ENCODE measurements around the gene PRDX4.

DNA sequence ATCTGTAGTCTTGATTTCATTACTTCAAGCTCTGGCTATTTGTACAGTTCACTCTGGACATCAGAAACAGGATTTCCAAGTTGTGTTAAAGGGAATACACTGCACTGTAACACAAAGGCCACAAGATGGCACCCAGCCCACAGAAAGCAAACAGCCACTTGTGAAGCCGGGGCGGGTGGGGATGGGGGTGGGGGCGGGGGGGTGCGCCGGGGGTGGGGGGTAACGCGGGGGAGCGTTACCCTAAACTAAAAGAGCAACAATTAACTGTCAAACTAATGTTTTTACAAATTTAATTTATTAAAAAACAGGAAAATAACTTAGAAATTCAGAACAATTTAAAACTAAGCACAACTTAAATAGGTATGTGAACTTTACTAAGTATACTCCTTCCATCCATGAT, 27.3 kb downstream of the PRDX4 start:
- TF ChIP-seq KLF9 (tag by site-specific recombination; IDR thresholded peaks at IDR 0.05; ENCODE audit: low read depth) (no peak), ZFP41 (tag by site-specific recombination; IDR thresholded peaks at IDR 0.05; ENCODE audit: borderline replicate concordance) (no peak)
- TF ChIP-seq, protein P1, sequence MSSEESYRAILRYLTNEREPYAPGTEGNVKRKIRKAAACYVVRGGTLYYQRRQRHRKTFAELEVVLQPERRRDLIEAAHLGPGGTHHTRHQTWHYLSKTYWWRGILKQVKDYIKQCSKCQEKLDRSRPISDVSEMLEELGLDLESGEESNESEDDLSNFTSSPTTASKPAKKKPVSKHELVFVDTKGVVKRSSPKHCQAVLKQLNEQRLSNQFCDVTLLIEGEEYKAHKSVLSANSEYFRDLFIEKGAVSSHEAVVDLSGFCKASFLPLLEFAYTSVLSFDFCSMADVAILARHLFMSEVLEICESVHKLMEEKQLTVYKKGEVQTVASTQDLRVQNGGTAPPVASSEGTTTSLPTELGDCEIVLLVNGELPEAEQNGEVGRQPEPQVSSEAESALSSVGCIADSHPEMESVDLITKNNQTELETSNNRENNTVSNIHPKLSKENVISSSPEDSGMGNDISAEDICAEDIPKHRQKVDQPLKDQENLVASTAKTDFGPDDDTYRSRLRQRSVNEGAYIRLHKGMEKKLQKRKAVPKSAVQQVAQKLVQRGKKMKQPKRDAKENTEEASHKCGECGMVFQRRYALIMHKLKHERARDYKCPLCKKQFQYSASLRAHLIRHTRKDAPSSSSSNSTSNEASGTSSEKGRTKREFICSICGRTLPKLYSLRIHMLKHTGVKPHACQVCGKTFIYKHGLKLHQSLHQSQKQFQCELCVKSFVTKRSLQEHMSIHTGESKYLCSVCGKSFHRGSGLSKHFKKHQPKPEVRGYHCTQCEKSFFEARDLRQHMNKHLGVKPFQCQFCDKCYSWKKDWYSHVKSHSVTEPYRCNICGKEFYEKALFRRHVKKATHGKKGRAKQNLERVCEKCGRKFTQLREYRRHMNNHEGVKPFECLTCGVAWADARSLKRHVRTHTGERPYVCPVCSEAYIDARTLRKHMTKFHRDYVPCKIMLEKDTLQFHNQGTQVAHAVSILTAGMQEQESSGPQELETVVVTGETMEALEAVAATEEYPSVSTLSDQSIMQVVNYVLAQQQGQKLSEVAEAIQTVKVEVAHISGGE (tag by site-specific recombination; conservative IDR thresholded peaks at IDR 0.05; ENCODE audit: low read depth): no peak
- TF ChIP-seq, protein P2, sequence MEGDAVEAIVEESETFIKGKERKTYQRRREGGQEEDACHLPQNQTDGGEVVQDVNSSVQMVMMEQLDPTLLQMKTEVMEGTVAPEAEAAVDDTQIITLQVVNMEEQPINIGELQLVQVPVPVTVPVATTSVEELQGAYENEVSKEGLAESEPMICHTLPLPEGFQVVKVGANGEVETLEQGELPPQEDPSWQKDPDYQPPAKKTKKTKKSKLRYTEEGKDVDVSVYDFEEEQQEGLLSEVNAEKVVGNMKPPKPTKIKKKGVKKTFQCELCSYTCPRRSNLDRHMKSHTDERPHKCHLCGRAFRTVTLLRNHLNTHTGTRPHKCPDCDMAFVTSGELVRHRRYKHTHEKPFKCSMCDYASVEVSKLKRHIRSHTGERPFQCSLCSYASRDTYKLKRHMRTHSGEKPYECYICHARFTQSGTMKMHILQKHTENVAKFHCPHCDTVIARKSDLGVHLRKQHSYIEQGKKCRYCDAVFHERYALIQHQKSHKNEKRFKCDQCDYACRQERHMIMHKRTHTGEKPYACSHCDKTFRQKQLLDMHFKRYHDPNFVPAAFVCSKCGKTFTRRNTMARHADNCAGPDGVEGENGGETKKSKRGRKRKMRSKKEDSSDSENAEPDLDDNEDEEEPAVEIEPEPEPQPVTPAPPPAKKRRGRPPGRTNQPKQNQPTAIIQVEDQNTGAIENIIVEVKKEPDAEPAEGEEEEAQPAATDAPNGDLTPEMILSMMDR (tag by site-specific recombination; IDR thresholded peaks at IDR 0.05): no peak

Data from HEK293 (cell line).